HCT116 (cell line): ENCODE data around the gene CHAF1A. TPM values are rescaled to one million over a fixed set of nuclear protein-coding genes. Genes with fewer than 3 reads are reported as not detected.

Source experiments
- ATAC-seq: fragments of 200-7000 bp; cut with Tn5 transposase; 2 replicates; pipeline ENCODE4 v1.9.1; 2020; ENCODE audit warnings: mild to moderate bottlenecking, moderate library complexity
- BruUV-seq: library from RNA; stranded (reverse); fragments of 400-500 nt; replicated peaks from 2 replicates; lab custom pipeline; 2021; lab: Mats Ljungman, UMichigan
- CTCF ChIA-PET: fragments of 300-600 bp; sonication (Branson Sonifier 250); formaldehyde crosslinking; loops from one replicate; lab custom pipeline; 2021; ENCODE audit warnings: antibody characterized with exemption; lab: Charles Lee
- POLR2A ChIA-PET: fragments of 300-600, 350-600 bp; sonication (Branson Sonifier 250); formaldehyde crosslinking; loops from one replicate; lab custom pipeline; 2021; ENCODE audit warnings: antibody characterized with exemption; lab: Charles Lee
- RAD21 ChIA-PET, 2 experiments: fragments of 300-600 bp; sonication (Branson Sonifier 250); formaldehyde crosslinking; loops; one replicate each; lab custom pipeline; 2023; ENCODE audit warnings: low total read pairs in 2 of 2; ENCODE audit not compliant: uncharacterized antibody in 2 of 2, unreplicated experiment in 2 of 2, low non-redundant PET in 1 of 2; lab: Charles Lee
- DNase-seq: peaks from one replicate; pipeline ENCODE4 v3.0.0-alpha.2; 2010; ENCODE audit warnings: low read depth, low spot score
- H2AFZ ChIP-seq: fragments of 200-600 bp; shearing (Covaris generic), sonication (generic); 2 replicates; pipeline ENCODE4 v1.6.1; 2017; ENCODE audit warnings: low read depth, mixed run types, mixed read lengths, antibody characterized with exemption, low read length; ENCODE audit not compliant: poor library complexity, severe bottlenecking
- H3K27ac ChIP-seq: 2 replicates; pipeline ENCODE4 v1.5.1; 2012; ENCODE audit warnings: low read depth, low read length
- H3K27me3 ChIP-seq: fragments of 200-600 bp; sonication (generic); 2 replicates; pipeline ENCODE4 v1.6.1; 2016; ENCODE audit warnings: mixed run types, low read length, mixed read lengths; ENCODE audit not compliant: insufficient read depth
- H3K36me3 ChIP-seq, 2 experiments: fragments of 200-500 bp in 1 of 2; fragments of 200-600 bp in 1 of 2; sonication (Bioruptor generic) in 1 of 2; sonication (generic) in 1 of 2; 2 replicates each; pipeline versions ENCODE4 v1.5.1 to v1.6.1; 2014 to 2016; ENCODE audit warnings: low read length in 2 of 2, inconsistent platforms in 1 of 2, mixed read lengths in 1 of 2, mixed run types in 1 of 2; ENCODE audit not compliant: insufficient read depth in 2 of 2, control insufficient read depth in 1 of 2
- H3K4me1 ChIP-seq, 2 experiments: fragments of 200-600 bp in 1 of 2; sonication (generic) in 1 of 2; 2 replicates each; pipeline versions ENCODE4 v1.5.1 to v1.6.1; 2012 to 2017; ENCODE audit warnings: low read length in 2 of 2, inconsistent platforms in 1 of 2, mild to moderate bottlenecking in 1 of 2, mixed read lengths in 1 of 2, mixed run types in 1 of 2, moderate library complexity in 1 of 2; ENCODE audit not compliant: insufficient read depth in 2 of 2, control insufficient read depth in 1 of 2
- H3K4me2 ChIP-seq: fragments of 200-600 bp; sonication (generic); 2 replicates; pipeline ENCODE4 v1.6.1; 2017; ENCODE audit warnings: mixed run types, low read length, mixed read lengths
- H3K4me3 ChIP-seq, 2 experiments: fragments of 200-600 bp in 1 of 2; sonication (generic) in 1 of 2; replicated peaks in 1 of 2; 2 replicates each; pipeline ENCODE4 v1.5.1; 2011 to 2016; ENCODE audit warnings: low read length in 2 of 2, control low read depth in 1 of 2, low read depth in 1 of 2, mild to moderate bottlenecking in 1 of 2, mixed read lengths in 1 of 2, mixed run types in 1 of 2
- H3K79me2 ChIP-seq: fragments of 200-600 bp; sonication (generic); 2 replicates; pipeline ENCODE4 v1.6.1; 2017; ENCODE audit warnings: mild to moderate bottlenecking, mixed run types, low read length, moderate library complexity, mixed read lengths; ENCODE audit not compliant: insufficient read depth
- H3K9ac ChIP-seq: fragments of 200-600 bp; sonication (generic); 2 replicates; pipeline ENCODE4 v1.6.1; 2016; ENCODE audit warnings: low read length, mixed read lengths
- H3K9me2 ChIP-seq: fragments of 200-600 bp; sonication (generic), shearing (Covaris generic); 2 replicates; pipeline ENCODE4 v1.6.1; 2017; ENCODE audit warnings: mixed run types, mild to moderate bottlenecking, moderate library complexity; ENCODE audit not compliant: insufficient read depth
- H3K9me3 ChIP-seq, 2 experiments: fragments of 200-500 bp in 1 of 2; fragments of 200-600 bp in 1 of 2; sonication (Bioruptor generic) in 1 of 2; sonication (generic) in 1 of 2; 2 replicates each; pipeline ENCODE4 v1.6.1; 2014 to 2017; ENCODE audit warnings: low read length in 2 of 2, mixed read lengths in 2 of 2, inconsistent platforms in 1 of 2, low read depth in 1 of 2, mild to moderate bottlenecking in 1 of 2, mixed run types in 1 of 2, moderate library complexity in 1 of 2; ENCODE audit not compliant: control insufficient read depth in 1 of 2, insufficient read depth in 1 of 2
- H4K20me1 ChIP-seq: fragments of 200-600 bp; sonication (generic), shearing (Covaris generic); 2 replicates; pipeline ENCODE4 v1.6.1; 2017; ENCODE audit warnings: mixed run types, mild to moderate bottlenecking, moderate library complexity; ENCODE audit not compliant: insufficient read depth
- CEBPB ChIP-seq: IDR thresholded peaks from 2 replicates; pipeline ENCODE4 v1.6.1; 2012; ENCODE audit warnings: low read depth
- EZH2 ChIP-seq: fragments of 200-600 bp; sonication (generic); IDR thresholded peaks from 2 replicates; pipeline ENCODE4 v1.6.1; 2017; ENCODE audit warnings: antibody characterized with exemption, mixed run types
- JUND ChIP-seq: IDR thresholded peaks from 2 replicates; pipeline ENCODE4 v1.6.1; 2012
- MAX ChIP-seq: IDR thresholded peaks from 2 replicates; pipeline ENCODE4 v1.6.1; 2012
- POLR2A ChIP-seq: IDR thresholded peaks from 2 replicates; pipeline ENCODE4 v1.7.0; 2011; ENCODE audit warnings: borderline replicate concordance; ENCODE audit not compliant: insufficient read depth, insufficient read length; ENCODE audit errors: extremely low read depth
- POLR2AphosphoS5 ChIP-seq: IDR thresholded peaks from 2 replicates; pipeline ENCODE4 v1.6.1; 2011; ENCODE audit warnings: mild to moderate bottlenecking, low read depth, low read length, moderate library complexity
- SIN3A ChIP-seq: IDR thresholded peaks from 2 replicates; pipeline ENCODE4 v1.6.1; 2012; ENCODE audit warnings: low read depth
- SP1 ChIP-seq: IDR thresholded peaks from 2 replicates; pipeline ENCODE4 v1.6.1; 2012; ENCODE audit warnings: low read depth
- ZBTB33 ChIP-seq: IDR thresholded peaks from 2 replicates; pipeline ENCODE4 v1.6.1; 2011; ENCODE audit warnings: mild to moderate bottlenecking, low read length, moderate library complexity; ENCODE audit not compliant: insufficient replicate concordance; ENCODE audit errors: extremely low read depth
- ZNF274 ChIP-seq: fragments of 200-500 bp; sonication (Bioruptor generic); IDR thresholded peaks from 2 replicates; pipeline ENCODE4 v1.6.1; 2014; ENCODE audit warnings: mild to moderate bottlenecking, low read depth, low read length, inconsistent platforms
- intact Hi-C: fragments of 100-400 bp; cut with micrococcal nuclease; formaldehyde crosslinking; loops from 2 replicates; pipeline ENCODE4 v1.10.0; 2022
- total RNA-seq: library from RNA; stranded (reverse); gene quantifications from one replicate; pipeline ENCODE4 v1.2.1, GENCODE V29; 2021; ENCODE audit not compliant: unreplicated experiment

Gene CHAF1A
- total RNA-seq, 1 experiment from 2014 or later, result 69.9 TPM

- no peaks in the 10 kb centered on the region for H3K4me1 ChIP-seq
- DNase-seq (no peak), ATAC-seq (no peak; the same call in 1 of the 2 replicates)
- H3K4me3 ChIP-seq, result no peak overlapping the region
- no peak overlapping the region for H3K4me2 ChIP-seq
- H3K36me3 ChIP-seq, result peaks cover 31 to 47% of the 10 kb centered on the region in 2 experiments; a peak in 3 of 4 replicates
- H3K9me3 ChIP-seq, result no peaks in the 10 kb centered on the region
- POLR2A ChIA-PET, result no interaction called here
- BruUV-seq, result no TSS peak
- CTCF ChIA-PET, result no interaction called here
- peaks cover 38% of the 10 kb centered on the region for H3K79me2 ChIP-seq
- no peaks in the 10 kb centered on the region for H4K20me1 ChIP-seq
- H2AFZ ChIP-seq, result no peak overlapping the region
- RAD21 ChIA-PET, result no interaction called here
- TF ChIP-seq POLR2AphosphoS5 (no peak), EZH2 (no peak), JUND (no peak), ZNF274 (no peak), POLR2A (no peak), CEBPB (no peak), SP1 (no peak), ZBTB33 (no peak), SIN3A (no peak), MAX (no peak)
- no peaks in the 10 kb centered on the region for H3K9me2 ChIP-seq
- no peak overlapping the region for H3K27ac ChIP-seq
- H3K27me3 ChIP-seq, result no peaks in the 10 kb centered on the region
- intact Hi-C loops, result no loop called here
- no peak overlapping the region for H3K9ac ChIP-seq
These were observed 34.7 kb downstream of the CHAF1A start for GRCh38 chr19:4437103-4437502.
